PC-9 (cell line): ENCODE results near the gene TIMM21.

ENCODE experiments used
- EZH2 ChIP-seq: fragments of 200-600 bp; sonication (generic); IDR thresholded peaks from 2 replicates; pipeline ENCODE4 v1.8.0; 2017; ENCODE audit warnings: antibody characterized with exemption, low read depth
- TF ChIP-seq, protein P1 (sequence below): fragments of 200-600 bp; sonication (generic); conservative IDR thresholded peaks from 2 replicates; pipeline ENCODE4 v1.6.1; 2017; ENCODE audit warnings: mixed run types, antibody characterized with exemption, mild to moderate bottlenecking, moderate library complexity

DNA sequence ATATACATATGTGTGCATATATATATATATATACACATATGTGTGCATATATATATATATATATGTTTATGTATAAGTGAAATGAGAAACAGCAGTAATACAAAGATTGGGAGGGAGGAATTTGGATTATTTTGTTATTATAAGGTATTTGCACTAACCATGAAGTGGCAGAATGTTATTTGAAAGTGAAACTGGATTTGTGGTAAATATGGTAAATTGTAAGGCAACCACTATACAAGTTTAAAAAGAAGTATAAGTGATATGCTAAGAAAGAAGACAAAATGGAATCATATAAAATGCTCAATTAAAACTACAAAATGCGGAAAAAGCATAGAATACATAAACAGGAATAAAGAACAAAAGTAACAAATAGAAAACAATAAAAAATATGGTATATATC, 38.2 kb upstream of the TIMM21 start:
- TF ChIP-seq, protein P1, sequence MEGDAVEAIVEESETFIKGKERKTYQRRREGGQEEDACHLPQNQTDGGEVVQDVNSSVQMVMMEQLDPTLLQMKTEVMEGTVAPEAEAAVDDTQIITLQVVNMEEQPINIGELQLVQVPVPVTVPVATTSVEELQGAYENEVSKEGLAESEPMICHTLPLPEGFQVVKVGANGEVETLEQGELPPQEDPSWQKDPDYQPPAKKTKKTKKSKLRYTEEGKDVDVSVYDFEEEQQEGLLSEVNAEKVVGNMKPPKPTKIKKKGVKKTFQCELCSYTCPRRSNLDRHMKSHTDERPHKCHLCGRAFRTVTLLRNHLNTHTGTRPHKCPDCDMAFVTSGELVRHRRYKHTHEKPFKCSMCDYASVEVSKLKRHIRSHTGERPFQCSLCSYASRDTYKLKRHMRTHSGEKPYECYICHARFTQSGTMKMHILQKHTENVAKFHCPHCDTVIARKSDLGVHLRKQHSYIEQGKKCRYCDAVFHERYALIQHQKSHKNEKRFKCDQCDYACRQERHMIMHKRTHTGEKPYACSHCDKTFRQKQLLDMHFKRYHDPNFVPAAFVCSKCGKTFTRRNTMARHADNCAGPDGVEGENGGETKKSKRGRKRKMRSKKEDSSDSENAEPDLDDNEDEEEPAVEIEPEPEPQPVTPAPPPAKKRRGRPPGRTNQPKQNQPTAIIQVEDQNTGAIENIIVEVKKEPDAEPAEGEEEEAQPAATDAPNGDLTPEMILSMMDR = no peak
- TF ChIP-seq EZH2 = no peak
